MV-4-11 (cell line): ENCODE measurements around the gene CACNA1C.

Experiments
- DNase-seq: peaks from one replicate; lab custom pipeline; 2025; lab: John Stamatoyannopoulos, UW

The CACNA1C gene

DNA sequence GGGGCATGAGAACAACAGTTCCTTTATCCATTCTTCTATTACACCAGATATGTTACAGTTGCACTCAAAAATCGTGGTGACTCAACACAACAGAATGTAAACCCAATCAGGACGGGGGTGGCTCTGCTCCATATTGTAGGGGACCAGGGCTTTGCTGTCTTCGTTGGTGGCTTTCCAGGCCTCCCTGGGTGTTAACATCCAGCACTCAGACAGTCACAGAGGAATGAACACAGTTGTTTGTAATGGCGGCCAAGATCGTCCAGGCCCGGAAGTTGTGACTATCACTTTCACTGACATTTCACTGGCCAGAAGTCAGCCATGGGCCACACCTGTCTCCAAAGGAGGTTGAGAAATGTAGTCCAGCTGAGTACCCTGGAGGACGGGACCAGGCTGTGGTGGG lies 204.1 kb downstream of the CACNA1C start:
- no peak for DNase-seq

DNA sequence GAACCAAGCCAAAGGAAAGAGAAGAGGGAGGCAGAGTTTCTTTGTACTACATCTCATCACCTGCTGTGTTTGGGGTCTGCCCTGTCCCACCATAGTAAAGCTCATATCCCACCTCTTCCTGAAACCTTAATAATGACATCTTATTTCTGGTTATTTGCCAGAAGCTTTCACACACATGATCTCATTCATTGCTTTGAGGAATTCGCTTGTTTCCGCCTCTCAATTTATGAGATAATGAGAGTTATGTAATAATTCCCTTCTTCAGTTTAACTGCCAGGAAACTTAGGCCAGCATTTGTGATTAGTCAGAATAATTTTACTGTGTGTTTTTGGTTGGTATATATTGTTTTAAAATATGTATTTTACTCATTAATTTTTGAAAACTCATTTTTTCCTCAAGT lies 205.2 kb downstream of the CACNA1C start:
- DNase-seq: peak; percentile 66

DNA sequence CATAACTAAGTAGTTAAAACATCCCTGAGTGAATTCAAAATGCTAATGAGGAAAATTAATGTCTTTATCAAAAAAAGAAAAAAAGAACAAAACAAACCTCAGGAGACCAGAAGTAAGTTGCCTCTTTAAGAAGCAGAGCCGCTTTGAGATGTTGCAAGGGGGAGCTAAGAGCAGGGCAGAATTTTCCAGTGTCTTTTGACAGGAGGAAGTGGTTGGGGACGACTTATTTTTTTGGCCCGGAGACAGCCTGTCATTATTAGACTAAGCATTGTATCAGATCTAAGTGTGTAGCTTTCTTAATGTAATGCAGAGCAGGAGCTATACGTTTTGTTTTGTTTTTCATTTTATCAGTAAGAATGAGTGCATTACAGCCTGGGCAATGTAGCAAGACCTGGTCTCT lies 206.6 kb downstream of the CACNA1C start:
- peak; percentile 89 for DNase-seq

DNA sequence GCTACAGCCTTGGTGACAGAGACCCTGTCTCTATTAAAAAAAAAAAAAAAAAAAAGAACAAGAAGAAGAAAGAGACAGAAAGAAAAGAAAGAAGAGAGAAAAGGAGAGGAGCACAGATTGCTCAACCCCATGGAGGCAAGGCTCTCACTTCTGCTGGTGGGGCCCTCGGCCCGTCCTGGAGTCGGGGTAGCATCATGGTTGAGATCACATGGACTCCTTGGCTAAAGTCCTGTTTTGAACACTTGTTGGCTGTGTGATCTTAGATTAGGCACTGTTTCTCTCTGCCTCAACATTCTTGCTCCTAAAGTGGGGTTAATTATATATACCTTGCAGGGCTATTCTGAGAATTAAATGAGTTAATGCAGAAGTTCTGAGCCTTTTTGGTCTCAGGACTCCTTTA lies 207.7 kb downstream of the CACNA1C start:
- DNase-seq: peak; percentile 39

DNA sequence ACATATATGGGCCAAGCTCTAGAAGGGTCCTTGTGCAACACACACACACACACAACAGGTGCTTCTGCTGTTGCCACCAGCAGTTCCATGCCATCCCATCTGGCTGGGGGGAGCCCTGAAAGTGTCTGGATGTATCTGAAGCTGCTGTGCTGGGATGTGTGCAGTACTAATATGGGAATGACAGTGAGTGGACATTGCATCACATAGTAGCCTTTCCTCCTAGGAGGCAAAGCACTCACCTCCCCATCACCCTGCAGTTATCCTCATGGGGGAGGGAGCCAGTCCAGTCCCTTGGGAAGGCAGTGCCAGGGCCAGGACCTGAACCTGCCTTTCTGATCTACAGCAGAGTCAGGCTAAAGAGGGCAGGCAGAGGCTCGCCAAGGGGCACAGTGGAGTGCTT lies 208.9 kb downstream of the CACNA1C start:
- DNase-seq: no peak

DNA sequence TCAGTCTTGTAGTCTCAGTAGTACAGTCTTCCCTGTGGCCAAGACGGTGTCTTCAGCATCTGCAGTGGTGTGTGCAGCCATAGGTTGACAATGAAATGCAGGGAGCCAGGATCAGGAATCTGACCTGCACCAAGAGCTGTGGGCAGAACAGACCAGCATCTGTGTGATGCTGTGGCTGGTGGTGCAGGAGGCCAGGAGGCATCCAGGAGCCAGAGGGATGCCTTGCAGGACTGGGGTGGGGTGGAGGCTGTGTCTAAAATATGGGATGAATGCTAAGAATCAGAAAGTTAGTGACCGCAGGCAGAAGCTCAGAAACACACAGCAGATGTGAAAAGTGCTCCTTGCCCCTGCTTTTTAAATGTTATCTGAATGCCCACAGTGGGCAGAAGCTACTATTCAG lies 209.7 kb downstream of the CACNA1C start:
- no peak for DNase-seq

DNA sequence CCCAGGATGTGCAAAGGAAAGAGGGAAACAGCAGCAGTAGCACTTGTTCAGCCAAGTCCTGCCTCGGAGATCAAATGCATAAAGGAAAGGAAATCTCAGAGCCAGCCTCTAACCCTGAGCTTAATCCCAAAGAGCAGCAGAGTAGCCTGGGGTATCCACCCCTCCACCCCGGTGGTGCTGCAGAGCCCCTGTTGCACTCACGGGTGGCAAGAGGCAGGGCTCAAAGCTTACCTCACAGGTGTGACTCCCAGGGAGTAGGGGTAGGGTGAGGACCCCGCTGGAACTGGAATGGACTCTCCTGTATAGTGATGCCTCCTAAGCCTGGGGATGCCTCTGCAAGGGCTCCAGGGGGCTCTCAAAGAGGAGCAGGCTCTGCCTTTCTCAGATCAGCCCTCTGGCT lies 211.1 kb downstream of the CACNA1C start:
- DNase-seq: no peak

DNA sequence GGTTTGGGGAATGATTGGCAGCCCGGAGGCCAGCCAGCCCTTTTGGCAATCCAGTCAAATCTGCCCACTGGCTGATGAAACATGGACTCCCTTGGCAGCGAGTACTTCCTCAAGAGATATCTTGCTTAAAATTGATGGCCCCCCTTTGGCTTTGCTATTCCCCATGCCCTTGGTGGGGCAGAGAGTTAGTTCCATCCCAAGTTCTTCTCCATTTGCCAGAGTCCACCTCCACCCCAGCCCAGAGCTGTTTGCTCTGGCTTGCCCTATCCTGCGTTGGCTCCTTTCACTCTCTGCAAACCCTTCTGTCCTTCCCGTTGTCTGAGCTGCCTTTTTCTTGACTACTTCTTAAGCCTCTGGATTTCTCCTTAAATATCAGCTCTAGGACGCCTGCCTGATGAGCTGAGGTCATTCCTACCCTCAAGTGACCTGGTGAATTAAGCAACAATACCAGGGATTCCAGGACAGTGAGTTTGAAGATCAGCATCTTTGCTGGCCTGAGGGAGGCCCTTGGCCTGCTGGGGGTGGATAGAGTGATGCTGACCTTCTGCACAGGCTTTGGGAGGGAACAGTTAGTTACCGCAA lies 212.0 kb downstream of the CACNA1C start:
- no peak for DNase-seq

DNA sequence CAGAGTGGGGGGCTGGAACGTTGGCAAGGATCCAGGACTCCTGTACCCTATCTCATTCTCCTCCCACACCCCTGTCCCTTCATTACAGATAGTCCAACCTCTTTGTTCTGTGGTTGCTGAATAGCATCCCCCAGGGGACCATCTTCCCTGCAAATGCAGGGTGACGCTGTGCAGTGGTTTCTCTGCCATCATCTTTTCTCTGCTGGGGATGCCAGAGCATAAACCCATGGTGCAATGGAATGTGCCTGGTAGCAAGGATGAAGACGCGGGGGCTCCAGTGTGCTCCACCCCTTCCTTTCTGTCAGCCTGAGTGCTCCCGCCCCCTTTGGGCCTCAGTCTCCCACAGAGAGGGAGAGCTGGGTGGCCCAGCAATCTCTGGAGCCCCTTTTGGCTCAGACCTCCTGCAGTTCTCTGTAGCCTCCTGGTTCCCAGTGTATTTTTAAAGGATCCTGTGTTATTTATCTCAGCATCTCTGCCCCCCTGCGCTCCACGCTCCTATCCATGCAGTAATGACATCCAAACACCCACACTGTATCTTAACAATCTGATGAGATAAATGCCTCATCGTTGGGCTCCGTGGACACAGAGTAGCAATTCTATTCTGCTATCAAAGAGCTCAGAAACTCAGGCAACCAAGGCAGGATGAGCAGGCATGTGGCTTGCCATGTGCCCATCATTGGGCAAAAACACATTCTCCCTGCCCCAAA lies 212.8 kb downstream of the CACNA1C start:
- no peak for DNase-seq

DNA sequence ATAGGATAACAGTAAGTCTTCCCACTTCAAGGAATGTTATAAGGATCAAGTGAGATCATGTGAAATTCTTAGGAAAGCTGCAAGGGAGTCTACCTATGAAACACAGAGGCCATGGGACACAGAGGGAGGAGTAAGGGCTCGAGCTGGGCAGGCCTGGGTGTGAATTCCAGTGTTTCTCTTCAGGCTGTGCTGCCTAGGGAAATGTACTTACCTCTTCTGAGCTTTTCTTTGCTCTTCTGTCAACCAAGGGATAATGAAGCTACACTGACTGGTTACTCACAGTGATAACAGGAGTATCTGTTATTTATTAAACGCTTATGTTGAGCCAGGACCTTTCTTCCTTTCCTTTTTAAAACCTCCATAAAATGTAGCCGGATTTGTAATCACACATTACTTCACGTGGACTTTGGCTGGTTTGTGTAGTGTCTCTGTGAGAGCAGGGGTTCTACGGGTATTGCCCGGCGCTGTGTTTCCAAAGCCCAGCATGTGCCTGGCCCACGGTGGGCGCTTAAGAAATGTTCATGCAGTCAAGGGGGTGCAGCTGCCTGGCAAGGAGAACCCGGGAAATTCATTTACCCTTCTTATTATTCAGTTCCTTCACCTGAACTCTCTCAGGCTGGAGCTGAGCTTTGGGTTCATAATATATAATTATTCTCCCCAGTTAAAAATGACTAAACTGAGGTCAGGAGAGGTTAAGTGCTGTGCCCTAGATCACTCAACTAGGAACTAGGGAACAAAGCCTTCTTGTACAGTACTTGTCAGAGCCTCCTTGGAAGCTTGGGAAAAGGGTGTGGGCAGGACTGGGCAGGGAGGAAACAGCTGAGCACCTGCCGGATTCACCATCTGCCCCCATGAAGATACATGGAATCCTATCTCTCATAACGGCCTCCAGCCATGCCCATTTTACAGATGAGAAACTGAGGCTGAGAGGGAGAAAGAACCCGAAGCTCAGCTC lies 214.2 kb downstream of the CACNA1C start:
- no peak for DNase-seq

DNA sequence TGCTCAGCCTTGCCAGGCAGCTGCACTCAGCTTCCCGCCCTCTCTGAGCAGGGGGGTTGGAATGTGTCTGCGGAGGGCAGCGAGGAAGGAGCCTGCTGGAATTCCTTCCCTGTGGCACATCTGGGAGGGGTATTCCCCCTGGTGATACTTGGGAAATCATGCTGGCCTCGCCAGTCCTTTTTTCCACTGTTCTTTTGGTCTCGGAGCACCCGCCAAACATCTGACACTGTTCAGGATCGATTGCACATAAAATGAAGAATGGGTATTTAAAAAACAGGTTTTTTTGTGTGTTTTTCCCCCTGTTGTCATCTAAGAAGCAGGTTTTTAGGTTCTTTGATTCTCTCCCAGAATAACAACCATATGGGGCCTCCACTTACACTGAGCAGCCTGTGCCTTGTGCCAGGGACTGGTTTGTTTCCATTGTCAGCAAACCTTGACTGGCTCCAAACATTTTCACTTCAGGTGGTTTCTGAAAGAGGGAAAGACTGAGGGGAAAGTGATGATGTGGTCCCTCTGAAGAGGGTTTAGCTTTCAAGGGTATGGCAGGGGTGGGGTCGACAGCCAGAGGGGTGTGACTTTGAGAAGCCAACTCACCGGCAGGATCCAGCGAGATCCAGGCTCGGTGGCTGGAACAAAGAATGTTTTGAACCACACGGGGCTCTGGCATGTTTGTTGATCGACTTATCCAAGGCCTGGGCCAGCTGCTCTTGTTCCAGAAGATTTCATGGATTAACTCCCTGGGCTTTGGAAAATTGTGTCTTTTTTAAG lies 215.1 kb downstream of the CACNA1C start:
- DNase-seq: no peak

DNA sequence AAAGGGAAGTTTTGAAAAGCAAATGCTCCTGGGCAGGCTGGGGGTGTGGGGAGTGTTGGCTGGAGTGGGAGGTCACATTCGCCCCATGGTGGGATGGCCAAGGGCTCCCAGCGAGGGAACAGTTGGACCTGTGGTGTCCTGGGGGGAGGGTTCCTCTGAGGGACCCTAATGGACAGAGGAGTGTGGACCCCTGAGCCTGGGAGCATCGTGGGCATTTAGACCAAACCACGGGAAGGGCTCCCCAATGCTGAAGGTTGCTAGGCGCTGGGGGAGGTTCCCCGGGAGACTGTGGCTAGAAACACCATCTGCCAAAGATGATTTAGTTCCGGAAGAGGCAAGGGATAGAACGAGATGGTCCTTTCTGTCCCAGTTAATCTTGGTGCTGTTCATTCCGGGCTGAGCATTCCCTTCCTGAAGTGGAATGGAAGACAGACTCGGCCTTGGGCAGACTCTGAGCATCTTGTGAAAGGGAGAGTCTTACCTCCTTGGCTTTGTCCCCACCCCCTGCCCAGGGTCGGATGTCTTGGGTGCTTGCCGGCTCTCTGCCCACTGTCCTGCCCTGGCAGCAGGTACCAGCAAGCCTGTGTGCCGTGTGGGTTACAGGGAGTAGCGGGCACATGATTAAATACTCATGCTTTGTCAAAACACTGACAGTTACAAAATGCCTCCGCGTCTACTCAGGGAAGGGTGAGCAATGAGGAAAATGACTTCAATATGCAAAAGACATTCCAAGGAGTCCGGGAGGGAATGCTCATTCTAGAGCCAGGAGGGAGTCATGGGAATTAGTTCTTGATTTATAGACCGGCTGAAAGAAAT lies 215.9 kb downstream of the CACNA1C start:
- no peak for DNase-seq

DNA sequence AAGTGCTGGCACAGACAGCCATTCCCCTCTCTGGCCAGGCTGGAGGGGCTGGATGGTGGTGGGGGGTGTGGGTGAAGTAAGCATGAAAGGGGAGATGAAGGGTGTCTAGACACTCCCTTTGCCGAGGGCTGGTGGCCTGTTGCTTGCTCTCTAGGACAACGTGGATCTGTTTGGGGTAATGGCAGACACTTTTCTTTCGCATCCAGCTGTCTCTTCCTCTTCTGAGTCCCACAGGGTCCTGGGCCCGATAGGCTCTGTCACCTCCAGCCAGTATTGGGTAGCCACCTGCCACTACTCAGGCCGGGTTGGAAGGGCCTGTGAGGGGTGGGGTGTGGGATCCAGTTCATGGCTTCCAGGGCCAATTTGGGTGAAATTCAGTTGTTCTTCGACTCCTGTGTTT lies 218.1 kb downstream of the CACNA1C start:
- no peak for DNase-seq

DNA sequence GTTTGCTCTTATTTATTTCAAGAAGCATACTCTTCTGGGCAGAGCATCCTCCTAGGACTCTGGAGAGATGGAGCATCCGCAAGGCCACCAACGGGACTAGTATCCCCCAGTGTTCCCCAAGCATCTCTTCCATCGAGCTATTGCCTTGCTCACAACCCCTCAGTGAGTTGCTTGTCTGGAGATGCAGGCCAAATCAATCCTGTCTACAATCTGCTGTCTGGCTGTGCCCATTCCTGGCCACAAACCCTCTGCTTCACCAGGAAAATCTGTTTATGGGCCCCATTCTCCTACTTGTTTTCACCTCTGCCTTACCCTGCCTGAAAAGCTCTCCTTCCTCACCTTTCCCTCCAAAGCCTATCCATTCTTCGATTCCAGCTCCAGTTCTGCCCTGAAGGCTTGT lies 219.2 kb downstream of the CACNA1C start:
- no peak for DNase-seq

DNA sequence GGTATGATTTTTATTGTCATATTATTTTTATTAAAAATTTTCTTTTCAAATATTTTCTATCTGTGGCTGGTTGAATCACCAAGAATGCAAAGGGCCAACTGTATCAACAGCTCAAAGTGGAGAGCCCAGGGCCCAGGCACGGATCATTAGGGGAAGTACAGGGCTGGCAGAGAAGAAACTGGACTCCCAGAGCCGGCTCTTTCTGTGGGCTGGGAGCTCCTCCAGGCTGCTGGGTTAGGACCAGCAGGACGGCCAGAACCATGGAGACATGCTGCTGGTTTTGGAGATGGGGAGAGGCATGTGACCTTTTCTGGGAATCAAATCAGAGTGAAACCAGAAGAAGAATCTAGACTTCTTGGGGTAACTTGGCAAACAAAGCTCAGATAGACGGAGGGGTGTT lies 220.5 kb downstream of the CACNA1C start:
- DNase-seq: no peak

DNA sequence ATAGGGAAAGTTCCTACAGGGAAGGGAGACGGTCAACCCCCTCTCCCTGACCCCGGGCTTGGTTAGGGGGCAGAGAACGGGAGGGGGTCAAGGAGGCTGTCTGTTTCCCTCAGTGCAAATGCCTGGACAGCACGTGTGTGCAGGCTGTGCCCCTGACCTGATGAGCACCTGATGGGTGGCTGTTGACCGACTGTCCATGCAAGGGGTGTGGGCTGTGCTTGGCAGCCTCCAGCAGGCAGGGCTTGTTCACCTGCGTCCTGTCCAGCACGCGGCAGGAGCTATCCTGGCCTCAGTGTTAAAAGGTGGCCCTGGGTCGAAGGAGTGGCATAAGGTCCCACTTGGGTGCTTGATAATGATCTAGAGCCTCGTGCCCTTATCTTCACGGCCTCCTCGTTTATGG lies 221.0 kb downstream of the CACNA1C start:
- no peak for DNase-seq

DNA sequence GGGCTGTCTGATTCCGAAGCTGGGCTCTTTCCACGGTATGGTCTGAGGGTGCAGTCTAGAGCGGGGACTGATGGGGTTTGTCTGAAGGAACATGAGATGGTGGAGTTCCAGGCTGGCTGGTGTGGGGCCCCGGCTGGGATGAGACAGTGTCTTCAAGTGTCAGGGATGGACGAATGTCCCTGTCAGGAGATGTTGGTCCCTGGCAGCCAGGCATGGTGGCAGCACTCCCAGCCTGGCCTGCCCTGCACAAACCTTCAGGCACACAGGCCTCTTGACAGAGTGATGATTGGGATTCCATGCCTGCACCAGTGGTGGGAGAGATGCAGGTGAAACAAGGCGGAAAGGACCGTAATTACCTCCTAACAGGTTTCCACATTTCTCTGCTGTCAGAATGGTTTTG lies 221.9 kb downstream of the CACNA1C start:
- DNase-seq: no peak

DNA sequence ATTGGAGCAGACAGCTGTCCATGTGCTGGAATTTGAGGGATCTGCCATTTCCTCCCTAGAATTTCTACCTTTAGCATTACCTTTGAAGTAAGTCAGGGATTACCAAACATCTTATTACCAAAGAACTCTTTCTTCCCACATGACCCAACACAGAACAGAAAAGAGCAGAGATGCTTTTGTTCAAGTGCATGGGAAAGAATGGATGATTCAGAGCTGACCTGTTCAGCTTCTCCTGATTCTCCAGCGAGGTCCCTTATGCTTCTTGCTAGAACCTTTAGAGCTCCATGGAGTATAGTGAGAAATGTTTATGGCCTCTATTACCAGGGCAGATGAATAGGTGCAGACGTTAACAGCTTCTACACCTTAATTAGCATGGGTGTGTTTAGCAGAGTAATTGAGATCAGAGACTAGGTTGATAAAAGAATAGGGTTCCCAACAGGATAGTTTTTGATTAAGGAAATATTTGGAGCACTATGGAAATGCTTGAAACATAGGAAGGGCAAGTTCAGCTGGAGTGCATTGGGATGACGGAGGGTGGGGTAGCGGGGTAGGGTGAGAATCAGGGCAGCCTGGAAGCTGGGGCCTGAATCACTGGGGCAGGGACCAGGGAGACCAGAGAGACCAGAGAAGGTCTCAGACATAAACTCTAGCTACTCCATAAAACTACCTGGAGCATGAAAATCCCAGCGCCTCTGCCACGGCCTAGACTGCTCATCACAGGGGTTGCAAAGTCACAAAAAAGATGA lies 223.7 kb downstream of the CACNA1C start:
- no peak for DNase-seq

DNA sequence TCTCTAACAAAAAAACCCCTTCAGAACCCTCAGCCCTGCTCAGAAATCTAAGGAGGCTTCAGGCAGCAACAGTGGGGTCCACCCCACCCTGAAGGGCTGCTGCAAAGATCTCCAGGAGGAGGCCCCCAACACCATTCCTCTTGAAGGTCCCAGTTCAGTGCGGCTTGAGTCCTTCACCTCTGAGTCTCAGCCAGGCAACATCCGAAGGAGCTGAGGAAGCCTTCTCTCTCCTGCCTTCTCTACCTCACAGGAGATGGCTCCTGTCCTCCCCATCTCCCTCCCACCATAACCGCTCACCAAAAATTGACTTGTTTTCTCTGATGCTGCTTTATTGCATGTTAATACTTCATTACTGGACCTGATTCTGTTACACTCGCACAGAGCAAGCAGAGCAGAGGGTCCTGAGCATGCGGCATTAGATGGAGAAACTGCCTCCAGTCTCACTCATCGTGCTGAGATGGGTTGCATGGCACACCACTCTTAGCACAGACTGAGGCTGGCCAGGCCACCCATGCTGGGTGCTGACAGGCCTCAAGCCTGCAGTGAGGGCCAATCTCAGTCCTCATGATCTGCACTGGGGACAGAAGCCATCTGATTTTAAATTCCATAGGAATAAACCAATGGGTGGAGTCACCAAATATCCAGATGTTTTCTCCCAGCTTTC lies 224.8 kb downstream of the CACNA1C start:
- no peak for DNase-seq

DNA sequence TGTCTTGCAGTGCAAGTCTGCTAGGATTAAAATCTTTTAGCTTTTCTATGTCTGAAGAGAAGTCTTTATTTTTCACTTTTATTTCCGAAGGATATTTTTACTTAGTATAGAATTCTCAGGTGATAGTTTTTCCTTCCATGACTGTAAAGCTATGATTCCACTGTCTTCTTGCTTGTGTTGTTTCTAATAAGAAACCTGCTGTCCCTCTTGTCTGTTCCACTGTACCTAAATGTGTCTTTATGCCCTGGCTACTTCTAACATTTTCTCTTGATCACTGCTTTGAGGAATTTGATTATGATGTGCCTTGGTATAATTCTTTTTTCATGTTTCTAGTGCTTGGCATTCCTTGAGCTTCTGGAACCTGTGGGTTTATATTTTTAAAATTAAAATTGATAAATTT lies 228.7 kb downstream of the CACNA1C start:
- DNase-seq: no peak
